AG04450 (cell line): ENCODE results near the gene INPP5A. TPM values are rescaled to one million over a fixed set of nuclear protein-coding genes. Genes with fewer than 3 reads are reported as not detected.

Experiments
- CTCF ChIA-PET: fragments of 300-600, 350-600 bp; formaldehyde crosslinking; extraction: SDS; loops from one replicate; lab custom pipeline; 2022; ENCODE audit warnings: antibody characterized with exemption, inconsistent platforms; lab: Charles Lee
- POLR2A ChIA-PET: fragments of 350-600 bp; formaldehyde crosslinking; extraction: SDS; loops from one replicate; lab custom pipeline; 2021; ENCODE audit warnings: antibody characterized with exemption, inconsistent platforms; lab: Yijun Ruan, JAX
- DNase-seq: peaks from one replicate; pipeline ENCODE4 v3.0.0-alpha.2; 2011; ENCODE audit warnings: low read depth, low spot score
- H3K27ac ChIP-seq: one replicate; pipeline ENCODE4 v1.5.1; 2012; ENCODE audit warnings: low read depth, low read length, control low read depth
- H3K27me3 ChIP-seq: one replicate; pipeline ENCODE4 v1.6.0; 2012; ENCODE audit warnings: low read length; ENCODE audit not compliant: control insufficient read depth, insufficient read depth
- H3K4me3 ChIP-seq: 2 replicates; pipeline ENCODE4 v1.5.1; 2011; ENCODE audit warnings: mild to moderate bottlenecking, low read depth, low read length, control low read depth
- H3K9me3 ChIP-seq: 2 replicates; pipeline ENCODE4 v1.5.1; 2012; ENCODE audit warnings: low read length; ENCODE audit not compliant: control insufficient read depth, insufficient read depth
- polyA plus RNA-seq: library from polyadenylated mRNA; depleted of rRNA; stranded (reverse); fragments of >200 nt; gene quantifications from 2 replicates; pipeline ENCODE4 v1.2.3, GENCODE V29; 2011
- TF ChIP-seq, protein P1 (sequence below): IDR thresholded peaks from 2 replicates; pipeline ENCODE4 v1.5.1; 2011; ENCODE audit warnings: low read depth, low read length, control low read depth, inconsistent platforms

INPP5A gene
- polyA plus RNA-seq, 1 experiment, result 22.5 TPM

DNA sequence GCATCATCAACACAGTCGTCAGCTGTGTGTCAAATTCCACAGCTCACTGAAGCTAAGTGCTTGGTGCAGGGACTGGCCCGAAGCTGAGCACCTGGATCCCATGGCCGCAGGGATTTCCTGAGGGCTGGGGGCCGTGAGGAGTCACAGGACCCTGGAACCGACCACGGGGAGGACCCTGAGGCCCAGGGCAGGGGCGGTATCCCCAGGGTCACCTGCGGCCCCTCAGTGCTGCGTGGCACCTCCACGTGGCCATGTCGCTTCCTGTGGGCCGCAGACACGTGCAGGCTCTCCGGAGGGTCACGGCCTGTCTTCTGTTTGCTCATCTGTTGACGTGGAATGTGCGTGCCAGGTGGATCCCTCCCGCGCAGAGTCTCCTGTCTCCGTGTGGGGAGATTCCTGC lies 194.9 kb downstream of the INPP5A start:
- H3K4me3 ChIP-seq, result no peak overlapping the region
- ChIA-PET CTCF (no interaction called here), POLR2A (no interaction called here)
- TF ChIP-seq, protein P1, sequence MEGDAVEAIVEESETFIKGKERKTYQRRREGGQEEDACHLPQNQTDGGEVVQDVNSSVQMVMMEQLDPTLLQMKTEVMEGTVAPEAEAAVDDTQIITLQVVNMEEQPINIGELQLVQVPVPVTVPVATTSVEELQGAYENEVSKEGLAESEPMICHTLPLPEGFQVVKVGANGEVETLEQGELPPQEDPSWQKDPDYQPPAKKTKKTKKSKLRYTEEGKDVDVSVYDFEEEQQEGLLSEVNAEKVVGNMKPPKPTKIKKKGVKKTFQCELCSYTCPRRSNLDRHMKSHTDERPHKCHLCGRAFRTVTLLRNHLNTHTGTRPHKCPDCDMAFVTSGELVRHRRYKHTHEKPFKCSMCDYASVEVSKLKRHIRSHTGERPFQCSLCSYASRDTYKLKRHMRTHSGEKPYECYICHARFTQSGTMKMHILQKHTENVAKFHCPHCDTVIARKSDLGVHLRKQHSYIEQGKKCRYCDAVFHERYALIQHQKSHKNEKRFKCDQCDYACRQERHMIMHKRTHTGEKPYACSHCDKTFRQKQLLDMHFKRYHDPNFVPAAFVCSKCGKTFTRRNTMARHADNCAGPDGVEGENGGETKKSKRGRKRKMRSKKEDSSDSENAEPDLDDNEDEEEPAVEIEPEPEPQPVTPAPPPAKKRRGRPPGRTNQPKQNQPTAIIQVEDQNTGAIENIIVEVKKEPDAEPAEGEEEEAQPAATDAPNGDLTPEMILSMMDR, result no peak
- DNase-seq, result no peak
- H3K9me3 ChIP-seq, result no peaks in the 10 kb centered on the region; the same call in 1 of the 2 replicates
- H3K27me3 ChIP-seq, result no peaks in the 10 kb centered on the region
- no peak overlapping the region for H3K27ac ChIP-seq

DNA sequence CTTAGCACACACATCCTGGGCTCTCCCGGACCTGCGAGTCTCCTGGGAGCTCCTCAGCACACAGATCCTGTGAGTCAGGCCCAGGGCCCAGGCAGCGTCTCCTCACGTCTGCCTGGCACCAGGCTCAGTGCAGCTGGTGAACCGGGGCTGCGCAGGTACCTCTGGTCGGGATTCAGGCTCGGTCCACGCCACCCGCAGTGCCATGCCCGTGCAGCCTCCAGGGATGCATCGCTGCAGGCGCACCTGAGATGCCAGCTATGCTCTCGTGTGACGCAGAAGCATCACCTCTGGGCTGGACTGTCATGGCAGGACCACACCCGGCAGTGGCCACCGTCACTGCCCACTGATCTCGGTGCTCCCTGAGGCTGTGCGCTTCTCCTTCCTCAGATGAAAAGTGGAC lies 196.3 kb downstream of the INPP5A start:
- DNase-seq, result no peak
- no peaks in the 10 kb centered on the region for H3K27me3 ChIP-seq
- no peak overlapping the region for H3K4me3 ChIP-seq
- ChIA-PET CTCF (no interaction called here), POLR2A (no interaction called here)
- no peaks in the 10 kb centered on the region; the same call in 1 of the 2 replicates for H3K9me3 ChIP-seq
- no peak overlapping the region for H3K27ac ChIP-seq
- TF ChIP-seq, protein P1, result no peak

DNA sequence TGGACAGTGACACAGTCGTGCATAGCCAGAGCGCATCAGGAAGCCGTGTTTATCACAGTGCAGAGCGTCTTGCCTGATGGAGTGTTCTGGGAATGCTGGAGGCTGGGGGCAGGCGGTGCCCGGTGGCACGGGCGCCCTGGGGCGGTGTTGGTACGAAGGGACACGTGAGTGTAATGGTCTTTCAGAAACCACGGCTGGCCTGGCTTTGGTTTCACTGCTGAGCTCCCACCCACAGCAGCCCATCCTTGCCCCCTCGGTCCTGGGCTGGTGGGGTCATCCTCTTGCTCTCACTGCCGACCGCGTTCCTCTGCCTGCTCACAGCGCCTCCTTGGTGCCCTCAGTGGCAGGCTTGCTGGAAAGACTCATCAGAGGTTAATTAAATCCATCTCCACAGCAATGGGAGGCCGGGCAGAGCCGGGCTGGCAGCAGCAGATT lies 197.8 kb downstream of the INPP5A start:
- no peak overlapping the region for H3K4me3 ChIP-seq
- H3K27me3 ChIP-seq, result no peaks in the 10 kb centered on the region
- ChIA-PET POLR2A (no interaction called here), CTCF (no interaction called here)
- no peak for DNase-seq
- H3K27ac ChIP-seq, result no peak overlapping the region
- TF ChIP-seq, protein P1, result no peak
- H3K9me3 ChIP-seq, result no peaks in the 10 kb centered on the region; the same call in 1 of the 2 replicates

DNA sequence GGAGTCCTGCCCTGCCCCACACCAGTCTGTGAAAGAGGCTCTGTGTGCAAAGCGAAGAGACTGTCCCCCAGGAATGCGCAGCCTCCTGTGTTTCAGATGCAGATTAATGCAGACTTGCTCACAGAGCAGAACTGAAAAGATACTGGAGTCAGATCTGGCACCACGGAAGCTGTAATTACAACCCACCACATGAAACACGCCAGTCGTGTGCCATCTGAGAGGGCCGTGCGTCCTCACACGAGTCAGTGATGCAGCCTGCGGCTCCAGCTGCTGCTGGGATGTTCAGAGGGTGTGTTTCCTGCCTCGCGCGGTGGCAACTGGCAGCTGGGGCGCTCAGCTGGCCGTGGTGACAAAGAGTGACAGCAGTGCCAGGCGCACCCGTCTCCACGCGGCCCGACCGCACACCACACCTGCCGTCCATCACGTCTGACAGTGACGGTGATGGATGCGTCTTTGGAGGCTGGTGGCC lies 198.4 kb downstream of the INPP5A start:
- POLR2A ChIA-PET, result no interaction called here
- H3K9me3 ChIP-seq, result no peaks in the 10 kb centered on the region; the same call in 1 of the 2 replicates
- no peak for DNase-seq
- no peak overlapping the region for H3K4me3 ChIP-seq
- CTCF ChIA-PET, result interaction anchor here (0.6 kb wide), 1 partner anchor 593 kb away, joined by 5 read pairs; no protein-coding TSS in a partner anchor
- TF ChIP-seq, protein P1, result no peak
- no peak overlapping the region for H3K27ac ChIP-seq
- no peaks in the 10 kb centered on the region for H3K27me3 ChIP-seq

DNA sequence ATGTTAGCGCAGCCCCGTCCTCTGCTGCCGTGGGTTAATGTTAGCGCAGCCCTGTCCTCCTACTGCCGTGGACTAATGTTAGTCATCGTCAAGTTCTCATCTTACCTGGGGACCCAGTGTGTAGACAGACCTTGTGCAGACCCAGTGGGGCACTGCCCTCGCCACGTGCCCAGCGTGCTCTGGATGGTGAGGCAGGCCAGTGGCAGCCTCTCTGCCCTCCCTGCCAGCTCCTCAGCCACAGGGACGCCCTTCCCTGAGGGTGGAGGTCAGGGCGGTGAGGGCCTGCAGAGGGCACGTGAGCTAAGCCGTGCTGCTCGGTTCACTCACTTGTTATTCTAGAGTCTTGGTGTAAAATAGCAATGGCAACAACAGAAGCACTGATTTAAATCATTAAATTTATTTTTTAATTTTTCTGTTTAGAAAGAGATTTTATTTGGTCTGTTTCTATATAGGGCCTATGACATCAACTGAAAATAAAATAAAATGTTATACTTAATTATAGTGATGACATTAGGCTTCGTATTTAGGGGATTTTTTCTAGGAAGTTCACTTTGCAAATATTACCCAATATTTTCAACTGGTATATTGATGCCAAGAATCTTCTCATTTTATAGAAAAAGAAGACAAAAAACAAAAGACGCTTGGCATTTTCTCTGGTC lies 199.9 kb downstream of the INPP5A start:
- Histone ChIP-seq H3K9me3 (no peaks in the 10 kb centered on the region; the same call in 1 of the 2 replicates), H3K4me3 (no peak overlapping the region), H3K27me3 (no peaks in the 10 kb centered on the region), H3K27ac (no peak overlapping the region)
- TF ChIP-seq, protein P1, result no peak
- POLR2A ChIA-PET, result no interaction called here
- CTCF ChIA-PET, result no interaction called here
- no peak for DNase-seq
